Measurements from ENCODE around the gene KRTAP3-2.
"Not testable (repeated sequence)": the region's sequence is repeated elsewhere in the genome, so short reads cannot be mapped to it uniquely, and the experiment has no call there.

The KRTAP3-2 gene

GRCh38 chr17:40999563-40999962, at the start of gene KRTAP3-2:
TSS of gene KRTAP3-2 (minus strand) at chr17:40999906. CDS start at chr17:40999853, 53 bp downstream.
- not testable (repeated sequence) for DNase-seq

- no peak for DNase-seq
Observed at GRCh38 chr17:41049110-41049509, 49.4 kb upstream of the KRTAP3-2 start.

- DNase-seq, result no peak
Observed at GRCh38 chr17:41048441-41048840, 48.7 kb upstream of the KRTAP3-2 start.

DNA sequence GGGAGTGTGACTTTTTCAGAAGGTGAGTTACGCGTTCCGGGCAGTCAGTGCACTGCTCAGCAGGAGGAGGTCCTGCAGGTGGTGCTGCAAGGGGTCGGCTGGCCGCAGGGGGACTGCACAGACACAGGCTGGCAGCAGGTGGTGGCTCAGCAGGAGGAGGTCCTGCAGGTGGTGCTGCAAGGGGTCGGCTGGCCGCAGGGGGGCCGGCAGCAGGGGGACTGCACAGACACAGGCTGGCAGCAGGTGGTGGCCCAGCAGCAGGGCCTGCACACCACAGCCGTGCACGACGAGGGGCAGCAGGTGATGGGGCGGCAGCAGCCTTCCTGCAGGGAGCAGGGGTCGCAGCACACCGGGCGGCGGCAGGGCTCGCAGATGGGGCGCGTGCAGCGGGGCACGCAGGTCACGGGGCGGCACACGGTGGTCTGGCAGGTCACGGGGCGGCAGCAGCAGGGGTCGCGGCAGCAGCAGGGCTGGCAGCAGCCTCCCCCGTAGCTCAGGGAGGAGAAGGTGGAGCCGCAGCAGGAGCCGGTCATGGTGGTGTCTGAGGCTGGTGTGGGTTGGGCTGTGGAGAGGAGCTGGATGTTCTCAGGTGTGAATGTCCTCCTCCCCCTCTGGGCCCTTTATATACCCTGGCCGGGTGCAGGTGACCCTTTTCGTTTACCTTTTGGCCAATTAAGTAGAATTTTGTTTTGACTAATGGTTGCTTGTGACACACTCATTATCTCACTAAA, 47.2 kb upstream of the KRTAP3-2 start, which contains the start of gene KRTAP2-1:
Gene KRTAP2-1, minus strand, starts transcription at position 582 of the 731 bp plus-strand sequence. Its CDS starts 49 bp downstream, at position 533.
- not testable (repeated sequence) for DNase-seq

GRCh38 chr17:41042953-41043352, 43.2 kb upstream of the KRTAP3-2 start:
- no peak for DNase-seq

GRCh38 chr17:41040783-41041571, 41.3 kb upstream of the KRTAP3-2 start, which contains the start of gene KRTAP1-1:
TSS of gene KRTAP1-1 (minus strand) at chr17:41041450. CDS start at chr17:41041397, 53 bp downstream.
- peak; percentile 20 for DNase-seq

DNA sequence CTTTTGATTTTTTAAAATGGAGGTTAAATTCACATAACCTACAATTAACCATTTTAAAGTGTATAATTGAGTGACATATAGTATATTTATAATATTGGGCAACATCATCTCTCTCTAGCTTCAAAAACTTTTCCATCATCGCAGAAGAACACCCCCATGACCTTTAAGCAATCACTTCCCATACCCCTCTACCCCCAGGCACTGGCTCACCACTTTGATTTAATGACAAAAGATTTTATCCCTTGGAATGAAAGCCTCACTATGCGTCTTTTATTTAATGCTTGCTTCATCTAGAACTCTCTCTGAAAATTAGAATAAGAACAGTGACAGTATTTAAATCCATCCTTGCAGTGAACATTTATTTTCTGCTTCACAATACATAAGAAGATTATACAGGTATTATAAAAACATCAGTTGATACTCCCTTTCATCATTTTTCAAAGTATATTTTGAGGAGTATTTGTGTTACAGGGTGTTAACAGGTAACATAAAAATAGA, 38.2 kb upstream of the KRTAP3-2 start:
- no peak for DNase-seq

DNA sequence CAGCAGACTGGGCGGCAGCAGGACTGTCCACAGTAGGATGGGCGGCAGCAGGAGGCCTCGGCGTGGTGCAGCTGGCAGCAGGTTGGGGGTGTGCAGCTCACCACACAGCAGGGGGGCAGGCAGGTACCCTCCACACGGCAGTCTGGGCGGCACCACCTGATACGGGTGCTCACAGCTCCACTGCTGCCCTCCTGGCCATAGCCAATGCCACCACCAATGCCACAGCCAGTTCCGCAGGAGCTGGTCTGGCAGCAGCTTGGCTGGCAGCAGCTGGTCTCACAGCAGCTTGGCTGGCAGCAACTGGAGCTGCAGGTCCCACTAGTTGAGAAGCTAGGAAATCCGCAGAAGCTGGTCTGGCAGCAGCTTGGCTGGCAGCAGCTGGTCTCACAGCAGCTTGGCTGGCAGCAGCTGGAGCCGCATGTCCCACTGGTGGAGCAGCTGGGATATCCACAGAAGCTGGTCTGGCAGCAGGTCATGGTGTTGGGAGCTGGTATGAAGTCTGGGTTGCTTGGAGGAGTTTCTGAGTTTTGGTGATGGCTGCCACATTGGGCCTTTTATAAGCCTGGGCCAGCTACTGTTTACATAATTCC, 34.7 kb upstream of the KRTAP3-2 start, which contains the start of gene KRTAP1-3:
Gene KRTAP1-3, minus strand, starts transcription at position 529 of the 590 bp plus-strand sequence. Its CDS starts 53 bp downstream, at position 476.
- peak; percentile 66 for DNase-seq

DNA sequence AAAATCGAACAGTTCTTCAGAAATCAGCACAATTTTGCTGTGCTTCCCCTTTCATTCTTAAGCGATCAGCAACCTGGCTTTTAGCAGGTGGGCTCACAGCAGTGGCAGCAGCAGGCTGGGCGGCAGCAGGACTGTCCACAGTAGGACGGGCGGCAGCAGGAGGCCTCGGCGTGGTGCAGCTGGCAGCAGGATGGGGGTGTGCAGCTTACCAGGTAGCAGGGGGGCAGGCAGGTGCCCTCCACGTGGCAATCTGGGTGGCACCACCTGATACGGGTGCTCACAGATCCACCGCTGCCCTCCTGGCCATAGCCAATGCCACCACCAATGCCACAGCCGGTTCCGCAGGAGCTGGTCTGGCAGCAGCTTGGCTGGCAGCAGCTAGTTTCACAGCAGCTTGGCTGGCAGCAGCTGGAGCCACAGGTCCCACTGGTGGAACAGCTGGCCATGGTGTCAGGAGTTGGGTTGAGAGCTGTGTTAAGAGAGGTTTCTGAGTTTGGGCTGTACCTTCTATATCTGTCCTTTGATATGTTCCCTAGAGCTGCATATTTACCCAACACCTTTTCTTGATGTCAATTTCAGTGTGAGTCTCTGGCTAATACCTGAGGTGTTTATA, 30.0 kb upstream of the KRTAP3-2 start, which contains the start of gene KRTAP1-4:
Gene KRTAP1-4, minus strand, starts transcription at position 563 of the 613 bp plus-strand sequence. Its CDS starts 117 bp downstream, at position 446.
- no peak for DNase-seq

GRCh38 chr17:41026715-41027471, 27.2 kb upstream of the KRTAP3-2 start, which contains the start of gene KRTAP1-5:
TSS of gene KRTAP1-5 (minus strand) at chr17:41027208. CDS start at chr17:41027155, 53 bp downstream.
- no peak for DNase-seq

DNA sequence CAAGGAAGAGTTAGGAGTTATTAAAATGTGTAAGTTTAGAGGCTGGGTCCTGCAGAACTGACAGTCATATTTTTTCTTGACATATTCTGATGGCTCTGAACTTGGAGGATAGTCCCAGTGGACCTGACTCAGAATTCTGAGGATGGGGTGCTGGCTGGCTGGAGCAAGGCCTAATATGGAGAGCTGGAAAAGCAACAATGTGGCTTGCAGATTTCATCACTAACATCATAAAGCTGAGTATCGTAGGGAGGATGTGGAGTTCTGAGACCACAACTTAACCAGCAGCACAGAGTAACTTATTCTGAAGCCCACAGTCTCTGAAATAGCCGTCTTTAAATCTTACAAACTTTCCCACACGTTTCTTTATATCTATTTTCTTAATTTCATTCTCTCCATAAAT, 25.0 kb upstream of the KRTAP3-2 start:
- no peak for DNase-seq

DNA sequence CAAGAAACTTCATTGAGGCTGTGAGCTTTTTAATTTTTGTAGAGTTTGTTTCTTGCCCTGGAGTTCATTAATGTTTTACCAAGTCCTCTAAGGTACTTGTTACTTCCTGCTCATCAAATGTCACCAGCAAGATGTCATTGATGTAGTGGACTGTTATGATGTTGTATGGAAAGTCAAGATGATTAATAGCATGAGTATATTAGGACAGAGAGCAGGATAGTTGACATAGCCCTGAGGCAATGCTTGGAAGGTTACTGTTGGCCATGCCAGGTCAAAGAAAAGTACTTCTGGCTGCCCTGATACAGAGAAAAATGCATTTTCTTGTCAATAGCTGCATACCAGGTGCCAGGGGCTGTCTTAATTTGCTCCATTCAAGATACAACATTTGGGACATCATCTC, 20.6 kb upstream of the KRTAP3-2 start:
- no peak for DNase-seq

DNA sequence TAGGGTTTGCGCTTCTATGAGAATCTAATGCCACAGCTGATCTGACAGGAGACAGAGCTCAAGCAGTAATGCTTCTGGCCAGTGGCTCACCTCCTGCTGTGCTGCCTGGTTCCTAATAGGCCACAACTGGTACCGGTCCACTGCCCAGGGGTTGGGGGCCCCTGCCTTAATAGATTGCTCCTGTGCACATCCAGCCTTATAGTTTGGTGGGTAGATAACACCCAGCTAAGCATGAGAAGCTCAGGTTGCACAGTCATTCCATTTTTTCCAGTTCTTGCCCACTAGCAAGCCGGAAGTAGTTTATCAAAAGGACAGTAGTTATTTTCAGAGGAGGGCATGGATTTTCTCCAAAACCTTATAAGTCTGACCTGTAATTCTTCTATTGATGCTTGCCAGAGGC, 19.7 kb upstream of the KRTAP3-2 start:
- no peak for DNase-seq

DNA sequence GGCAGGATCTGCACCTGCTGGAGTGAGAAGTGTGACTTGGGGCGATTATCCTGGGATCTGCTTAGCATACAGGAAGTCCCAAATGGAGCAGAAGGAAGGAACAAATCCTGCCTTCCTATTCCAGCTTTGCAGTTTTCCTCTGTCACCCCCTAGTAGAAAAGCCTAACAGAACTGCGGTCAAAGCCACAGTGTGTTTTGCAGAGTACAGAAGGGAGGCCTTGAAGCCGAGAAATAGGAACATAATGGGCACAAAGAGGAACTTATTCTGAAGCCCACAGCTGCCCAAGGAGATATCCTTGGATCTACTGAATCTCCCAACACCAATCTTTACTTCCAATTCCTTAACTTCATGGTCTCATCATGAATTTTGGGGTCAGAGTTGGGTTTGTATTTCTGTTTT, 18.8 kb upstream of the KRTAP3-2 start:
- no peak for DNase-seq

DNA sequence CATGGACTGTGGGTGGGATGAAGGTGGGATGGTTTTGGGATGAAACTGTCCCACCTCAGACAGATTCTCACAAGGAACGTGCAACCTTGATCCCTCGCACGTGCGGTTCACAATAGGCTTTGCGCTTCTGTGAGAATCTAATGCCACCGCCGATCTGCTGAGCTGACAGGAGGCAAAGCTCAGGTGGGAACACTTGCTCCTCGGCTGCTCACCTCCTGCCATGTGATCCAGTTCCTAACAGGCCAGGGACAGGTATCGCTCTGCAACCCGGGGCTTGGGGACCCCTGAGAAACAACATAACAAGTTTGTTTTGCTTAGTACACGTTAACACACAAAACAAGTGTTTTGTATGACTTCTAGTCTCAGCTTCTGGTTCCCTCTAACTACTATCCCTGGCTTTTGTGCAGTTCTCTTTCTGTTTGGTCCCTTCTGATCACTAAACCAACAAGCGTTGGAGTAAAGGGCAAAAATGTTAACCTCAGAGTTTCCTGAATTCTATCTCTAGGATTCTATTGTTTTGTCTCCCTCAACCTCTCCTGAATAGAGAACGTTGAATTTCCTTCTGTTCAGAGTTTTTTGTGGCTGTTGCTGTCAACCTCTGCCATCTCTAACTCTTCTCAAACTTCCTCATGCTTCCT, 17.0 kb upstream of the KRTAP3-2 start:
- no peak for DNase-seq

GRCh38 chr17:41015454-41015853, 15.7 kb upstream of the KRTAP3-2 start:
- DNase-seq, result no peak

- DNase-seq, result no peak
Observed at GRCh38 chr17:41013606-41014005, 13.9 kb upstream of the KRTAP3-2 start.

GRCh38 chr17:41013181-41013580, 13.5 kb upstream of the KRTAP3-2 start:
- DNase-seq, result no peak

- no peak for DNase-seq
Observed at GRCh38 chr17:41012326-41013120, 12.8 kb upstream of the KRTAP3-2 start.

- DNase-seq, result no peak
Observed at GRCh38 chr17:41010441-41010840, 10.7 kb upstream of the KRTAP3-2 start.
